HG03139 (cell line): ENCODE results near the gene MTARC2.

Experiments
- ATAC-seq: cut with Tn5 transposase; IDR thresholded peaks from one replicate; pipeline ENCODE4 v1.9.1; 2021; ENCODE audit not compliant: unreplicated experiment

MTARC2 gene

DNA sequence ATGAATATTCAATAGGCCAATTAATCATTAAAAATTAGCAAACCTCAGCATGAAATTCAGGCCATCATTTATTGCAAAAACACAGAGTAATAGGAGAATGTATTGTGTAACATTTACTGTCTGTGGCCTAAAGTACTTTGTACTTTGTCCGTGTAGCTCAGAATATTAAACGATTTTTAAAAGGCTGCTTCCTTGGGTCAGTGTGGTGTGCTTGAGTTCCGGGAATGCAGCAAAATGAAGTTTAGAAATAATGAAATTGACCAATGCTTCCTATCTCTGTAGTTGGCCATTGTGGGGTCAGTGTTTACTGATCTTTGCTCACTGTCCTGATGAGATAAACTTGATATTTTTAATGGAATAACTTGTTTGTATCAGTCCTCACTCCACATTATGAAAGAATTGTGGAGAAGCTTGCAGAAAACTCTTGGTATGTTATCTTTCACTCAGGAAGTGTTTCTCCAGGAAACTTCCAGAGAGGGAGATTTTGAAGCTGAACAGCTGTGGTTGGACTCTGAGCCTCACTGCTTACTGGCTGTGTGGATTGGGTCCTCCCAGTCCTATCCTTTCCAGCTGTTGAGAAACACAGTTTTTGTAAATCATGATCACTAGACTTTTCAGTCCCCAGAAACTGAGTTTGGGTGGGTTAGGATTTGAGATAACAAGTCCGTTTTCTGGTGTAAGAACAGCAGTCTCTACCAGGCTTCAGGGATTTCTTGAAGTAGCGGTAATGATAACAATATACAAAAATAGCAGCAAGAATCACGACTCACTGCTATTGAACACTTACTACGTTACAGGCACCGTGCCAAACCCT, 19.4 kb downstream of the MTARC2 start:
- ATAC-seq, result no peak

DNA sequence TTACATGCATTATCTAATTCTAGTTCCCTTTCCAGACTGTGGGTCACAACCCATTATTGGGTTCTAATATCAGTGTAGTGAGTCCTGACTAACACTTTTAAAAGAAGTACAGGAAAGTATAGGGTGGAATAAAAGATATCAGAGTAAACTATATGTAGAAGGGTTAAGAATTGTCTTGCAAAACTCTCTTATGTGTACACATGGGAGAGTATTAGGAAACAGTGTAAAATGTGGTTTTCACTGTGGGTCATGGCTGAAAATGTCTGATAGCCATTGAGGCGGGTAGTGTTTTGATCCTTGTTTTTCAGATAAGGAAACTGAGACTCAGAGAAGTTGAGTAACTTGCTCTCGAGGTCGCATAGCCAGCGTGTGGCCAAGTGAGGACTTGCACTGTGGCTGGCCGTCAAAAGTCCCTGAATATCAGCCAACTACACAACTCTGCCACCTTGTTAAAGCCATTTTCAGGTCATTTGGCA, 20.0 kb downstream of the MTARC2 start:
- no peak for ATAC-seq

- ATAC-seq, result no peak
Measured at GRCh38 chr1:220769205-220769604, 21.1 kb downstream of the MTARC2 start.

DNA sequence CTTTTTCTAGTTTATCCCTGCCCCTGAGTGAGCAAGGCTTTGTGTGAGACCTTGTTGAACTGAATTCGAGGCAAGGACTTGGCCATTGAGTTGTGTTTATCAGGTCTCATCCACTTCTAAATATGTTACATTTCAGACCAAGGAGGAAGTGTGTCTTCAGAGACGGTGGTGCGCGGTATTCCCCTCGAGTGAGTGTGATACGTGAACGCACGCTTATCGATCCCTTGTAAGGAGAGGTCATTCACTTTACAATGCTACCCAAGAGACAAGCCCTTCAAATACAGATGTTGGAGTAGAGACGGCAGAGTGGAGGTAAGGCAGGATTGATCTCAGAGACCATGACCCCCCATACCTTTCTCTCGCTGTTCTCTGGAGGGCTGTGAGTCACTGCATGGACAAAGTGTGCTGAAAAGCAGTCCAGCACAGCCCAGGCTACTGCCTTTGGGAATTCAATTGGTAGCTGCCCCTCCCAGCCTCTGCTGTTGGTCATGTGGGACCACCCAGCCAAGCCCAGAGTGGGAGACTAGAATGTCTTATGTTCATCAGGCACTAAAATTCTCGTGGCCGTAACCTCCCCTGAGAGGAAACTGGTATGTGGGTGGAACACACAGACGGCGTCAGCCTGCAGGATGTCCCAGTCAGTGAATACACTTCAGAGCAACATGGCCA, 22.3 kb downstream of the MTARC2 start:
- ATAC-seq, result peak; percentile 64

- no peak for ATAC-seq
Measured at GRCh38 chr1:220772846-220773245, 24.7 kb downstream of the MTARC2 start.

- no peak for ATAC-seq
Measured at GRCh38 chr1:220775240-220775853, 27.2 kb downstream of the MTARC2 start.

- no peak for ATAC-seq
Measured at GRCh38 chr1:220776254-220776653, 28.1 kb downstream of the MTARC2 start.

DNA sequence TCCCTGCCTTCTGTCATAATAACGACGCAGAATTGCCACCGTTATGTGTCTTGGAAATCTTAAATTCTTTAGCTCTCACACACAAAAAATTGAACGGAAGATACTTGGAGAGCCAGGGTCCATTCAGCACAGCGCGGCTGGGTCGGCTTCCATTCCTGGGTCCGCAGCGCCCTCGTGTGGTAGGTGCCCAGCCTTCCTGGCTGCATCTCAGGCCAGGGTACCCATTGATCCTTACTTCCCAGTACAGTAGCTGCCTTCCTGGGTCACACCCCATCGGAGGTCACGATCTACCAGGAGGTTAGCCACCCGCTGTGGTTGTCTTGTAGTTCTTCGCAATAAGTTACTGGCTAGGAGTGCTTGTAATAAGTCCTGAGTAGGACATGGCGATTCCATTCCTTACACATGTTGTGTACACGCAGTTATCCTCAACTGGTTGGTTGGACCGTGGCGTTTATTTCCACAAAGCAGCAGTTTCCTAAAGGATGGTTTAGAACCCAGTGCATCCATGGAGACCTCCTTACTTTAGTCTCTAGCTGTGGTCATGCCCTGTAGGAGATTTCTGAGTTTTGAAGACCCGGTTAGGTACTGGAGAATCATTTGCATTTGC, 28.7 kb downstream of the MTARC2 start:
- peak; percentile 74 for ATAC-seq

GRCh38 chr1:220783453-220783852, 35.3 kb downstream of the MTARC2 start:
- no peak for ATAC-seq

DNA sequence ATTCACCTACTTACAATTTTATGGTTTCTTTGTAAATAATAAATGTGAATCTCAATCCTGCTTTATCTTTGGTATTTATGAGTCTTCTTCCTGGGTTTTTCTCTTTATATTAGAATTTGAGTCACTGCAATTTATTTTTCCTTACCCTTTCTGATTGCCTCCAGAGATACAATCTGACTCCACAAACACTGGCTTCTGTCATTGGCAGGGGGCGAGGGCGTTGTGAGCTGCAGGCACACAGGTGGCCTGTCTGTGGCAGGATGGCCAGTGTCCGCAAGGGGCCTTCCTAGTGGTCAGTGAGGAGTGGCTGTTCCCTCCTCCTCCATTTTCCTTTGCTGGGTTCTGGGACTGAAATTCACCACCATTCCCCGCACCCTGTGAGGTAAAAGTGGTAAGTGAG, 36.6 kb downstream of the MTARC2 start:
- ATAC-seq, result no peak

- ATAC-seq, result no peak
Measured at GRCh38 chr1:220785166-220786056, 37.3 kb downstream of the MTARC2 start.

DNA sequence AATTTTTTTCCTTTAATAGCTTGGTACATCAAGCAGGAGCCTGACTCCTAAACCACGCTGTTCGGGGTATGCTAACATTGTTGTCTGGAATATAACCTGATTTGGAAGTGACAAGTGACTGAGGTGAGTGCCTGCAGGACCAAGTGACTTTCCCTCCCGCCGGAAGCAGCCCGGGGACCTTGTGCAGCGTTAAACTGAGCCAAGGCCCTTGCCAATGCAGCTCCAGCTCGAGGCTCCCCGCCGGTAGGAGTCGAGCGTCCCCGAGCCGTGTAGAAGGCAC, 37.9 kb downstream of the MTARC2 start:
- ATAC-seq, result no peak

DNA sequence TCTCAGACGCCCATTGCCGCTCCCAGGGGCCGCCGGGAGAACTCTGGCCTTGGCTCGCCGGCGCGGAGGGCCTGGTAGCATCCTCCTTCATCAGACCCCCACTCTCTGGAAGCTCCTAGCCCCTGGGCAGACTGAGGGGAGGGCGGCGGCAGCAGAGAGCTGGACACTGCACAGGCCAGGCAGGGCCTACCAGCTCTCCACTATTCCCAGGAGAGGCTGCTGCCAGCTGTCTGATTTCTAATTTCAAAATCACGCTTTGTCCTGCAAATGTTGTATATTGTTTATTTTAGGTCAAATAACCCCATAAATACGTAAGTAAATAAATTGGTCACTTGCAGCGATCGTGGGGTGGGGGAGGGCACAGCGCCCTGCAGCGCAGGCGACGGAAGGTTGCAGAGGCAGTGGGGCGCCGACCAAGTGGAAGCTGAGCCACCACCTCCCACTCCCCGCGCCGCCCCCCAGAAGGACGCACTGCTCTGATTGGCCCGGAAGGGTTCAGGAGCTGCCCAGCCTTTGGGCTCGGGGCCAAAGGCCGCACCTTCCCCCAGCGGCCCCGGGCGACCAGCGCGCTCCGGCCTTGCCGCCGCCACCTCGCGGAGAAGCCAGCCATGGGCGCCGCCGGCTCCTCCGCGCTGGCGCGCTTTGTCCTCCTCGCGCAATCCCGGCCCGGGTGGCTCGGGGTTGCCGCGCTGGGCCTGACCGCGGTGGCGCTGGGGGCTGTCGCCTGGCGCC, 38.4 kb downstream of the MTARC2 start, which contains the start of gene MTARC1:
Gene MTARC1 (plus strand): TSS at position 577 of the 732 bp plus-strand sequence. CDS start 32 bp downstream, at position 609.
- ATAC-seq, result peak; percentile 63

- peak; percentile 38 for ATAC-seq
Measured at GRCh38 chr1:220787069-220787619, 39.0 kb downstream of the MTARC2 start.

- ATAC-seq, result no peak
Measured at GRCh38 chr1:220788900-220789299, 40.8 kb downstream of the MTARC2 start.

GRCh38 chr1:220789532-220790147, 41.5 kb downstream of the MTARC2 start:
- ATAC-seq, result no peak

DNA sequence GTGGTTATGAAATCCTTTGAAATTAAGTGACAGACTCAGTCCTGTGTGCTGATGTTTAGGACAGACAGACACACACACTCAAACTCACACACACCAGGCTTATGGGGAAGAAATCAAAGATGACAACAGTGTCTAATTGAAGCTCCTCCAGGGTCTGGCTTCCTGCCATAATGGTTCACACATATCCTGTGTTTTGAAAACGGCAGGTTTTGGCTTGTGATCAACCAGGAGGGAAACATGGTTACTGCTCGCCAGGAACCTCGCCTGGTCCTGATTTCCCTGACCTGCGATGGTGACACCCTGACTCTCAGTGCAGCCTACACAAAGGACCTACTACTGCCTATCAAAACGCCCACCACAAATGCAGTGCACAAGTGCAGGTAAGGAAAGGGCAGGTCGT, 43.2 kb downstream of the MTARC2 start:
- ATAC-seq, result no peak

GRCh38 chr1:220791956-220792355, 43.8 kb downstream of the MTARC2 start:
- ATAC-seq, result no peak

DNA sequence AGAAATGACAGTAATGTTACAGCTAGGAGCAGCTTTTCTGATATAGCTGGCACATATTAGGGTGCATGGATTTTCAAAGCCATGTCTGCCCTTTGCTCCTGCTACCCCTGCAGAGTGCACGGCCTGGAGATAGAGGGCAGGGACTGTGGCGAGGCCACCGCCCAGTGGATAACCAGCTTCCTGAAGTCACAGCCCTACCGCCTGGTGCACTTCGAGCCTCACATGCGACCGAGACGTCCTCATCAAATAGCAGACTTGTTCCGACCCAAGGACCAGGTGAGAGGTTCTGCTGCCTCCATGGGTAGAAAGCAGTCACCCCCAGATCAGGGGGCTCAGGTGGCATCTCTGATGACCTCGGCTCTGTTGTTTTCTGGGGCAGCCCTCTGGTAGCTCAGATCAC, 48.4 kb downstream of the MTARC2 start:
- ATAC-seq, result no peak
